Neural cell (in vitro differentiated cells): Measurements from ENCODE around the gene SLC12A7. TPM values are rescaled to one million over a fixed set of nuclear protein-coding genes. Genes with fewer than 3 reads are reported as not detected.

Source experiments
- H2AFZ ChIP-seq: fragments of 200-600, 300-800 bp; sonication (generic), shearing (Covaris generic); 2 replicates; pipeline ENCODE4 v1.6.0; 2014; ENCODE audit warnings: low read depth, mild to moderate bottlenecking, antibody characterized with exemption, low read length, moderate library complexity
- H3F3A ChIP-seq: fragments of 200-600 bp; shearing (Covaris generic); 2 replicates; pipeline ENCODE4 v1.6.1; 2016; ENCODE audit warnings: mild to moderate bottlenecking, moderate library complexity, mixed read lengths, antibody characterized with exemption, low read length; ENCODE audit not compliant: insufficient read depth, poor library complexity, severe bottlenecking
- H3K27ac ChIP-seq: fragments of 200-600, 300-800 bp; sonication (generic), shearing (Covaris generic); 2 replicates; pipeline ENCODE4 v1.5.1; 2014; ENCODE audit warnings: mild to moderate bottlenecking, low read length, moderate library complexity
- H3K27me3 ChIP-seq: fragments of 300-800, 200-600 bp; sonication (generic), shearing (Covaris generic); 2 replicates; pipeline ENCODE4 v1.6.0; 2014; ENCODE audit warnings: mild to moderate bottlenecking, low read depth, low read length, moderate library complexity; ENCODE audit not compliant: insufficient read depth
- H3K36me3 ChIP-seq: fragments of 300-800, 200-600 bp; sonication (generic), shearing (Covaris generic); 2 replicates; pipeline ENCODE4 v1.5.1; 2014; ENCODE audit warnings: mild to moderate bottlenecking, antibody characterized with exemption, low read length, moderate library complexity; ENCODE audit not compliant: insufficient read depth
- H3K4me2 ChIP-seq: fragments of 300-800, 200-600 bp; sonication (generic), shearing (Covaris generic); 2 replicates; pipeline ENCODE4 v1.6.0; 2014; ENCODE audit warnings: mild to moderate bottlenecking, low read length
- H3K4me3 ChIP-seq: fragments of 300-800, 200-600 bp; sonication (generic), shearing (Covaris generic); 2 replicates; pipeline ENCODE4 v1.5.1; 2014; ENCODE audit warnings: mild to moderate bottlenecking, low read length, moderate library complexity
- H3K79me2 ChIP-seq: fragments of 200-600 bp; shearing (Covaris generic); replicated peaks from 2 replicates; pipeline ENCODE4 v1.6.0; 2014; ENCODE audit warnings: mild to moderate bottlenecking, low read length, moderate library complexity; ENCODE audit not compliant: insufficient read depth
- H3K9ac ChIP-seq: fragments of 300-800, 200-600 bp; sonication (generic), shearing (Covaris generic); 2 replicates; pipeline ENCODE4 v1.6.1; 2016; ENCODE audit warnings: mild to moderate bottlenecking, low read length, mixed read lengths
- H3K9me2 ChIP-seq: fragments of 200-600 bp; shearing (Covaris generic); 2 replicates; pipeline ENCODE4 v1.6.1; 2016; ENCODE audit warnings: mild to moderate bottlenecking, low read length, mixed read lengths; ENCODE audit not compliant: insufficient read depth
- H3K9me3 ChIP-seq: fragments of 200-600, 300-800 bp; sonication (generic), shearing (Covaris generic); 2 replicates; pipeline ENCODE4 v1.6.1; 2016; ENCODE audit warnings: mild to moderate bottlenecking, mixed run types, low read length, moderate library complexity, mixed read lengths
- H4K20me1 ChIP-seq: fragments of 200-600 bp; shearing (Covaris generic); 2 replicates; pipeline ENCODE4 v1.6.1; 2016; ENCODE audit warnings: mild to moderate bottlenecking, mixed run types; ENCODE audit not compliant: insufficient read depth
- EP300 ChIP-seq: fragments of 450-650 bp; conservative IDR thresholded peaks from 2 replicates; pipeline ENCODE4 v1.6.1; 2014; ENCODE audit warnings: antibody characterized with exemption, mild to moderate bottlenecking, moderate library complexity; ENCODE audit not compliant: poor library complexity, severe bottlenecking
- EZH2 ChIP-seq: fragments of 200-600, 300-800 bp; shearing (Covaris generic), sonication (generic); IDR thresholded peaks from 2 replicates; pipeline ENCODE4 v1.6.1; 2014; ENCODE audit warnings: antibody characterized with exemption, low read length, borderline replicate concordance, mild to moderate bottlenecking; ENCODE audit not compliant: insufficient read depth, poor library complexity, severe bottlenecking
- MXI1 ChIP-seq: fragments of 450-650 bp; conservative IDR thresholded peaks from 2 replicates; pipeline ENCODE4 v1.6.1; 2014; ENCODE audit warnings: antibody characterized with exemption, mild to moderate bottlenecking; ENCODE audit not compliant: poor library complexity, severe bottlenecking
- POLR2AphosphoS5 ChIP-seq: IDR thresholded peaks from 2 replicates; pipeline ENCODE4 v1.6.1; 2012
- RAD21 ChIP-seq: fragments of 450-650 bp; conservative IDR thresholded peaks from 2 replicates; pipeline ENCODE4 v1.6.1; 2014; ENCODE audit warnings: antibody characterized with exemption, mild to moderate bottlenecking, moderate library complexity
- SMC3 ChIP-seq: fragments of 450-650 bp; conservative IDR thresholded peaks from 2 replicates; pipeline ENCODE4 v1.6.1; 2014; ENCODE audit warnings: antibody characterized with exemption, mild to moderate bottlenecking, moderate library complexity; ENCODE audit not compliant: poor library complexity
- TAF1 ChIP-seq: IDR thresholded peaks from 2 replicates; pipeline ENCODE4 v1.6.1; 2012; ENCODE audit warnings: low read depth
- polyA plus RNA-seq: library from polyadenylated mRNA; depleted of rRNA; stranded (reverse); fragments of >200 nt; gene quantifications from 2 replicates; pipeline ENCODE4 v1.2.3, GENCODE V29; 2014
- TF ChIP-seq, protein P1 (sequence below): IDR thresholded peaks from 2 replicates; pipeline ENCODE4 v1.6.1; 2012; ENCODE audit warnings: borderline replicate concordance
- TF ChIP-seq, protein P2 (sequence below): fragments of 450-650 bp; IDR thresholded peaks from 2 replicates; pipeline ENCODE4 v1.5.1; 2014; ENCODE audit warnings: antibody characterized with exemption, mild to moderate bottlenecking, moderate library complexity; ENCODE audit not compliant: poor library complexity, severe bottlenecking

SLC12A7 gene
- polyA plus RNA-seq, 1 donor from 2014 or later, result 4.5 TPM

DNA sequence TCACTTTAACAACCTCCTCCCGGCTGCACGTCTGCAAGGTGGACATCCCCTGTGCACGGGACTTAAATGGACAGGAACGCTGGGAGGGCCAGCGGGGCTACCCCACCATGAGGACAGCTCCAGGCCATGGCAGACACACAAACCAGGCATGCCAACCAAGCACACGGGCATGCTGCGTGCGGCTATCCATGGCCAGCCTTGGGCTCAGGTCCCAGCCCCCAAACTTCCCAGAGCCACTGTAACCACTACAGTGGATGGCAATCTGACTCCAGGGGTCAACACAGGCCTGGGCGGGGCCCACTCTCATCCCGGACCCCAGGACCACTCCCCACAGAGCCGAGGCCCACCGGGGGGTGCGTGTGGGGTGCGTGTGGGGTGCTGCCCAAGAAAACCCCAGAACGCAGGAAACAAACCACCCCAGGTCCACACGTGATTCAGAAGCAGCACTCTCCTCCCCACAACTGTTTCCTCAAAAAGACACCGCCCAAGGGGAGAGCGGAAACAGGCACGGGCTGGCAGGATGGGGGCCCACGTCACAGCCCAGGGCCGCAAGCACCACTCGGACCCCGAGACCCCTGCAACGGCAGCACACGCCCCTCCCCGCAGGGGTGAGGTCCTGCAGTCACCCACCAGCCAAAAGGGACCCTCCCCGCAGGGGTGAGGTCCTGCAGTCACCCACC is 7.4 kb downstream of the SLC12A7 start:
- no peaks in the 10 kb centered on the region for H4K20me1 ChIP-seq

DNA sequence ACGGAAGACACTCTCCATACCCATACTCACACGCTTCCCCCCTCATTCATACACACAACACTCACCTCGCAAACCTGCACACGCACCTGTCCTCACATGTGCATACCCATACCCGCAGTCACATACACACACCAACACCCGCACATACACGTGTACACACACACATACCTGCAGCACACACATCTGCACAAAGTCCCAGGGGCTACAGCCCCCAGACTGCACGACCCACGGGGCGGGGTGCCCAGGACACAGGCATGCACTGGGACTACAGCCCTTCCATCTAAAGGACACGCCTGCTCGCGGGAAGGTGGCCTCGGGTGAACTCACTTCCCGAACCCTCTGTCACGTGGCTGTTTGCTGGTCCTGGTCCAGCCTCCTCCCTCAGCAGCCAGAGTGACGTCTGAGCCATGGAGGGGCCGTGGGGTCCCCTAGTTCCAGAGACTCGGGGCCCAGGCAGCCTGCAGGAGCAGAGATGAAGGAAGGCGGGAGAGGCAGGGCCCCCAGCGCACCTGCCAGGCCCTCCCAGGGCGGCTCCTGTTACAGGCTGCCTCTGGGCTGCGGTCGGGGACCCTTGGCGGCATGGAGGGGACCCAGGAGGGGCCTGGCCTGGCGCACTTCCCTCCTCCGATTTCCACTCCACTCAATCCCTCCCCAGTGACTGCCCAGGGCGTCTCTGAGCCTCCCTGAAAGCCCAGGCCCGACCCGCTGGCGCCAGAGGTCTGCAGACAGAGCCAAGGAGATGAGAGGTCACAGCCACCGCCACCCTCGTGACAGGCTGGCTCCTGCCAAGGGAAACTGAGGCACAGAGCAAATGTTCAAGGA is 8.1 kb downstream of the SLC12A7 start:
- Histone ChIP-seq H3K4me3 (no peak overlapping the region), H2AFZ (no peak overlapping the region), H3K36me3 (no peaks in the 10 kb centered on the region), H3K27ac (no peak overlapping the region), H4K20me1 (no peaks in the 10 kb centered on the region), H3K27me3 (no peaks in the 10 kb centered on the region), H3K4me2 (no peak overlapping the region), H3K79me2 (peaks cover 4% of the 10 kb centered on the region), H3K9me3 (no peaks in the 10 kb centered on the region), H3K9me2 (no peaks in the 10 kb centered on the region), H3K9ac (no peak overlapping the region), H3F3A (no peaks in the 10 kb centered on the region)
- no peak for TF ChIP-seq EP300
- no peak for TF ChIP-seq MXI1
- no peak for TF ChIP-seq POLR2AphosphoS5
- no peak for TF ChIP-seq TAF1
- no peak for TF ChIP-seq EZH2
- TF ChIP-seq, protein P1, sequence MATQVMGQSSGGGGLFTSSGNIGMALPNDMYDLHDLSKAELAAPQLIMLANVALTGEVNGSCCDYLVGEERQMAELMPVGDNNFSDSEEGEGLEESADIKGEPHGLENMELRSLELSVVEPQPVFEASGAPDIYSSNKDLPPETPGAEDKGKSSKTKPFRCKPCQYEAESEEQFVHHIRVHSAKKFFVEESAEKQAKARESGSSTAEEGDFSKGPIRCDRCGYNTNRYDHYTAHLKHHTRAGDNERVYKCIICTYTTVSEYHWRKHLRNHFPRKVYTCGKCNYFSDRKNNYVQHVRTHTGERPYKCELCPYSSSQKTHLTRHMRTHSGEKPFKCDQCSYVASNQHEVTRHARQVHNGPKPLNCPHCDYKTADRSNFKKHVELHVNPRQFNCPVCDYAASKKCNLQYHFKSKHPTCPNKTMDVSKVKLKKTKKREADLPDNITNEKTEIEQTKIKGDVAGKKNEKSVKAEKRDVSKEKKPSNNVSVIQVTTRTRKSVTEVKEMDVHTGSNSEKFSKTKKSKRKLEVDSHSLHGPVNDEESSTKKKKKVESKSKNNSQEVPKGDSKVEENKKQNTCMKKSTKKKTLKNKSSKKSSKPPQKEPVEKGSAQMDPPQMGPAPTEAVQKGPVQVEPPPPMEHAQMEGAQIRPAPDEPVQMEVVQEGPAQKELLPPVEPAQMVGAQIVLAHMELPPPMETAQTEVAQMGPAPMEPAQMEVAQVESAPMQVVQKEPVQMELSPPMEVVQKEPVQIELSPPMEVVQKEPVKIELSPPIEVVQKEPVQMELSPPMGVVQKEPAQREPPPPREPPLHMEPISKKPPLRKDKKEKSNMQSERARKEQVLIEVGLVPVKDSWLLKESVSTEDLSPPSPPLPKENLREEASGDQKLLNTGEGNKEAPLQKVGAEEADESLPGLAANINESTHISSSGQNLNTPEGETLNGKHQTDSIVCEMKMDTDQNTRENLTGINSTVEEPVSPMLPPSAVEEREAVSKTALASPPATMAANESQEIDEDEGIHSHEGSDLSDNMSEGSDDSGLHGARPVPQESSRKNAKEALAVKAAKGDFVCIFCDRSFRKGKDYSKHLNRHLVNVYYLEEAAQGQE, result no peak
- TF ChIP-seq RAD21, result no peak
- TF ChIP-seq SMC3, result no peak
- TF ChIP-seq, protein P2, sequence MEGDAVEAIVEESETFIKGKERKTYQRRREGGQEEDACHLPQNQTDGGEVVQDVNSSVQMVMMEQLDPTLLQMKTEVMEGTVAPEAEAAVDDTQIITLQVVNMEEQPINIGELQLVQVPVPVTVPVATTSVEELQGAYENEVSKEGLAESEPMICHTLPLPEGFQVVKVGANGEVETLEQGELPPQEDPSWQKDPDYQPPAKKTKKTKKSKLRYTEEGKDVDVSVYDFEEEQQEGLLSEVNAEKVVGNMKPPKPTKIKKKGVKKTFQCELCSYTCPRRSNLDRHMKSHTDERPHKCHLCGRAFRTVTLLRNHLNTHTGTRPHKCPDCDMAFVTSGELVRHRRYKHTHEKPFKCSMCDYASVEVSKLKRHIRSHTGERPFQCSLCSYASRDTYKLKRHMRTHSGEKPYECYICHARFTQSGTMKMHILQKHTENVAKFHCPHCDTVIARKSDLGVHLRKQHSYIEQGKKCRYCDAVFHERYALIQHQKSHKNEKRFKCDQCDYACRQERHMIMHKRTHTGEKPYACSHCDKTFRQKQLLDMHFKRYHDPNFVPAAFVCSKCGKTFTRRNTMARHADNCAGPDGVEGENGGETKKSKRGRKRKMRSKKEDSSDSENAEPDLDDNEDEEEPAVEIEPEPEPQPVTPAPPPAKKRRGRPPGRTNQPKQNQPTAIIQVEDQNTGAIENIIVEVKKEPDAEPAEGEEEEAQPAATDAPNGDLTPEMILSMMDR, result no peak

More for the DNA sequence above, 7.4 kb downstream of the SLC12A7 start:
- H3K36me3 ChIP-seq, result no peaks in the 10 kb centered on the region
- TF ChIP-seq SMC3, result no peak
- TF ChIP-seq, protein P1, result no peak
- no peak overlapping the region for H3K4me3 ChIP-seq
- H3F3A ChIP-seq, result no peaks in the 10 kb centered on the region
- no peak overlapping the region for H3K4me2 ChIP-seq
- H3K9me2 ChIP-seq, result no peaks in the 10 kb centered on the region
- peaks cover 4% of the 10 kb centered on the region for H3K79me2 ChIP-seq
- no peak overlapping the region for H3K27ac ChIP-seq
- H3K9ac ChIP-seq, result no peak overlapping the region
- H3K27me3 ChIP-seq, result no peaks in the 10 kb centered on the region
- H3K9me3 ChIP-seq, result no peaks in the 10 kb centered on the region
- H2AFZ ChIP-seq, result no peak overlapping the region
